HepG2 (cell line): ENCODE data around the gene TRIO. TPM values are rescaled to one million over a fixed set of nuclear protein-coding genes. Genes with fewer than 3 reads are reported as not detected.

ENCODE experiments used
- ATAC-seq: fragments of 200-7000 bp; cut with Tn5 transposase; 3 replicates; pipeline ENCODE4 v1.9.1; 2020; ENCODE audit warnings: mild to moderate bottlenecking, moderate library complexity
- BruUV-seq: library from RNA; stranded (reverse); fragments of 400-500 nt; replicated peaks from 2 replicates; lab custom pipeline; 2021; lab: Mats Ljungman, UMichigan
- CTCF ChIA-PET: fragments of 300-600 bp; formaldehyde crosslinking; extraction: SDS; loops from one replicate; lab custom pipeline; 2021; ENCODE audit warnings: low total read pairs, inconsistent platforms, low intra/inter-chr PET ratio; lab: Yijun Ruan, JAX
- POLR2A ChIA-PET: fragments of 350-600 bp; sonication (Branson Sonifier 250); formaldehyde crosslinking; loops from one replicate; lab custom pipeline; 2020; ENCODE audit warnings: antibody characterized with exemption, inconsistent platforms; lab: Yijun Ruan, JAX
- DNase-seq: peaks from one replicate; pipeline ENCODE4 v3.0.0-alpha.2; 2015; ENCODE audit warnings: low spot score
- FAIRE-seq: peaks from 3 replicates; lab custom pipeline; 2011; peaks lifted over from hg19 to GRCh38; lab: Jason Lieb, UNC
- H2AFZ ChIP-seq: one replicate; pipeline ENCODE4 v1.6.1; 2011; ENCODE audit warnings: low read length, inconsistent platforms
- H3K27ac ChIP-seq: fragments of 300-600 bp; 3 replicates; pipeline ENCODE4 v1.8.0; 2011; ENCODE audit warnings: mixed run types, mild to moderate bottlenecking, mixed read lengths, low read length, inconsistent platforms; ENCODE audit not compliant: insufficient read depth; ENCODE audit errors: extremely low read length
- H3K27me3 ChIP-seq, 2 experiments: fragments of 200-600 bp in 1 of 2; 2 replicates in 1 of 2; 3 replicates in 1 of 2; pipeline versions ENCODE4 v1.6.0 to v1.8.0; 2011; ENCODE audit warnings: low read length in 2 of 2, mild to moderate bottlenecking in 2 of 2, moderate library complexity in 2 of 2, inconsistent platforms in 1 of 2; ENCODE audit not compliant: insufficient read depth in 2 of 2, control insufficient read depth in 1 of 2
- H3K36me3 ChIP-seq, 2 experiments: fragments of 200-600 bp in 1 of 2; replicated peaks in 1 of 2; 2 replicates in 1 of 2; 3 replicates in 1 of 2; pipeline versions ENCODE4 v1.5.1 to v1.8.0; 2011; ENCODE audit warnings: low read length in 2 of 2, inconsistent platforms in 1 of 2; ENCODE audit not compliant: insufficient read depth in 2 of 2, control insufficient read depth in 1 of 2
- H3K4me1 ChIP-seq: 2 replicates; pipeline ENCODE4 v1.5.1; 2012; ENCODE audit warnings: low read length, inconsistent platforms; ENCODE audit not compliant: insufficient read depth
- H3K4me2 ChIP-seq: 2 replicates; pipeline ENCODE4 v1.6.0; 2011; ENCODE audit warnings: low read depth, low read length, inconsistent platforms
- H3K4me3 ChIP-seq, 3 experiments: fragments of 200-600 bp in 1 of 3; sonication (generic), shearing (Covaris generic) in 1 of 3; replicated peaks in 1 of 3; 2 replicates each; pipeline ENCODE4 v1.5.1; 2011 to 2016; ENCODE audit warnings: low read length in 3 of 3, inconsistent platforms in 2 of 3, low read depth in 2 of 3, mild to moderate bottlenecking in 2 of 3, control low read depth in 1 of 3, mixed read lengths in 1 of 3; ENCODE audit not compliant: insufficient read depth in 1 of 3
- H3K79me2 ChIP-seq: one replicate; pipeline ENCODE4 v1.6.1; 2011; ENCODE audit warnings: low read length, inconsistent platforms; ENCODE audit not compliant: insufficient read depth
- H3K9ac ChIP-seq: 2 replicates; pipeline ENCODE4 v1.6.0; 2011; ENCODE audit warnings: mild to moderate bottlenecking, low read depth, low read length, inconsistent platforms; ENCODE audit not compliant: insufficient read depth
- H3K9me3 ChIP-seq: 2 replicates; pipeline ENCODE4 v1.5.1; 2012; ENCODE audit warnings: mild to moderate bottlenecking, low read length
- H4K20me1 ChIP-seq: 2 replicates; pipeline ENCODE4 v1.6.0; 2011; ENCODE audit warnings: inconsistent platforms, mild to moderate bottlenecking, low read length, moderate library complexity; ENCODE audit not compliant: insufficient read depth
- HNRNPL ChIP-seq: fragments of 200-400 bp; formaldehyde crosslinking; IDR thresholded peaks from 2 replicates; pipeline ENCODE4 v1.6.1; 2017; ENCODE audit warnings: mild to moderate bottlenecking, low read depth, low read length
- HNRNPLL ChIP-seq: fragments of 200-400 bp; formaldehyde crosslinking; IDR thresholded peaks from 2 replicates; pipeline ENCODE4 v1.6.1; 2017; ENCODE audit warnings: mild to moderate bottlenecking, low read depth, low read length; ENCODE audit not compliant: poor library complexity, severe bottlenecking
- ZNF501 ChIP-seq: sonication (generic); formaldehyde crosslinking; IDR thresholded peaks from 2 replicates; pipeline ENCODE4 v1.5.1; 2020; ENCODE audit warnings: mild to moderate bottlenecking, moderate library complexity, missing genetic modification reagents
- WGBS: methylation state at CpG from one replicate; pipeline ENCODE4 v1.1.6; 2017; ENCODE audit warnings: low lambda C conversion rate; 5-methylcytosine and 5-hydroxymethylcytosine counted together
- in situ Hi-C: cut with HindIII; loops from 2 replicates; pipeline ENCODE4 v1.10.0; 2017; ENCODE audit warnings: low pct_unique_long_range_greater_than_20kb; ENCODE audit not compliant: extremely low pct_ligation_motif_present
- intact Hi-C: fragments of 100-400 bp; cut with micrococcal nuclease; formaldehyde crosslinking; loops from one replicate; pipeline ENCODE4 v1.10.0; 2022; ENCODE audit not compliant: unreplicated experiment
- polyA plus RNA-seq, 8 experiments: library from polyadenylated mRNA; depleted of rRNA in 3 of 8; stranded (reverse) in 7 of 8; unstranded in 1 of 8; fragments of >200 nt; fragmentation: Illumina TruSeq in 4 of 8; extraction: Trizol in 4 of 8; gene quantifications; 2 replicates each; pipeline versions ENCODE4 v1.2.1 to v1.2.3, GENCODE V29; 2011 to 2016; ENCODE audit warnings: low read depth in 4 of 8, missing spikeins in 1 of 8, mixed read lengths in 1 of 8; ENCODE audit not compliant: insufficient read depth in 1 of 8
- total RNA-seq, 5 experiments: library from RNA; depleted of rRNA; stranded (reverse); fragments of >200 nt; fragmentation: Illumina TruSeq; extraction: Trizol; gene quantifications; 2 replicates each; pipeline ENCODE4 v1.2.3, GENCODE V29; 2016; ENCODE audit warnings: low read depth in 1 of 5
- TF ChIP-seq, protein P1 (sequence below): sonication (generic); formaldehyde crosslinking; IDR thresholded peaks from 2 replicates; pipeline ENCODE4 v1.8.0; 2022; ENCODE audit warnings: mild to moderate bottlenecking, missing genetic modification reagents; ENCODE audit not compliant: insufficient replicate concordance
- TF ChIP-seq, protein P2 (sequence below): sonication (generic); formaldehyde crosslinking; IDR thresholded peaks from 2 replicates; pipeline ENCODE4 v1.4.0; 2020; ENCODE audit warnings: missing genetic modification reagents

The TRIO gene
- total and polyA plus RNA-seq, 2 of the 13 experiments (the other 11 are each of a cell fraction or from before 2014, with no cell fraction given) = 45.2 to 45.9 TPM

DNA sequence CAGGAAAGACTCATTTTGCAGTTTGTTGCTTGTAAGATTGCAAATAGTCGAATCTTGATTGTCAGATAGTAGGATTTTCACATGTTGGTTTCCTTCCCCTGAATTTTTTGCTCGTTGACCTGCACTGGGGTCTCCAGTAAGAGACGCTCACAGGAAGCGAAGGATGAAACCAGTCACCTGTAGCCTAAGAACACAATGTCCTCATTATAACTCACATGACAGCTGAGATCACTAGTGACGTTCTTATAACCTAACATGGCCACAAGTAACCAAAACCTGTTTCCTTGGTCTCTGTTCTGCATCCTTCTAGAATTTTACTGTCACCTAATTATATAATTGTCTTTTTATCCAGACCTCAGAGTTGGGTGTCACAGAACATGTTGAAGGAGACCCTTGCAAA is 257.5 kb downstream of the TRIO start (continued):
- TF ChIP-seq, protein P1, sequence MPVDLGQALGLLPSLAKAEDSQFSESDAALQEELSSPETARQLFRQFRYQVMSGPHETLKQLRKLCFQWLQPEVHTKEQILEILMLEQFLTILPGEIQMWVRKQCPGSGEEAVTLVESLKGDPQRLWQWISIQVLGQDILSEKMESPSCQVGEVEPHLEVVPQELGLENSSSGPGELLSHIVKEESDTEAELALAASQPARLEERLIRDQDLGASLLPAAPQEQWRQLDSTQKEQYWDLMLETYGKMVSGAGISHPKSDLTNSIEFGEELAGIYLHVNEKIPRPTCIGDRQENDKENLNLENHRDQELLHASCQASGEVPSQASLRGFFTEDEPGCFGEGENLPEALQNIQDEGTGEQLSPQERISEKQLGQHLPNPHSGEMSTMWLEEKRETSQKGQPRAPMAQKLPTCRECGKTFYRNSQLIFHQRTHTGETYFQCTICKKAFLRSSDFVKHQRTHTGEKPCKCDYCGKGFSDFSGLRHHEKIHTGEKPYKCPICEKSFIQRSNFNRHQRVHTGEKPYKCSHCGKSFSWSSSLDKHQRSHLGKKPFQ (CRISPR knock-in tag) = no peak
- no peak for TF ChIP-seq HNRNPLL

DNA sequence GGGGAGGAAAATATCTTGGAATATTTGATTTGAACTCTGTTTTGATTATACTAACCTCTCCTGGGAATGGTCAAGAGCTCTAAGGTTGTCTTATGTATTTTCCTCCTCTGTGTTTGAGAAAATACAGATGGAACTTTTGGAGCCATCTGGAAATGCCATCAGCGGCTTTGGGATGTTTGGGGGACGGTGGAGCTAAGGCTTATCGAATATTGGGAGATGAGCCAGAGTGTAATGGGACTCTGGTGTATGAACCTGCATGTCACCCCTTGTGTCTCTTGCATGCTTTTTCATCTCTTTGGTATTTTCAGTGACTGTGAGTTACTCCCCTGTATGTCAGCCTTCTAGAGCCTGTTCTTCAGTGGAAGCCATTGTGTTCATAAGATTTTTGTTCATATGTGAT is 258.5 kb downstream of the TRIO start:
- no peak for DNase-seq
- H3K4me1 ChIP-seq = no peaks in the 10 kb centered on the region
- H4K20me1 ChIP-seq = no peaks in the 10 kb centered on the region
- no peak overlapping the region for H3K4me3 ChIP-seq
- peaks cover 3% of the 10 kb centered on the region for H3K79me2 ChIP-seq
- TF ChIP-seq HNRNPL (no peak), ZNF501 (CRISPR knock-in tag) (no peak)
- TF ChIP-seq, protein P2, sequence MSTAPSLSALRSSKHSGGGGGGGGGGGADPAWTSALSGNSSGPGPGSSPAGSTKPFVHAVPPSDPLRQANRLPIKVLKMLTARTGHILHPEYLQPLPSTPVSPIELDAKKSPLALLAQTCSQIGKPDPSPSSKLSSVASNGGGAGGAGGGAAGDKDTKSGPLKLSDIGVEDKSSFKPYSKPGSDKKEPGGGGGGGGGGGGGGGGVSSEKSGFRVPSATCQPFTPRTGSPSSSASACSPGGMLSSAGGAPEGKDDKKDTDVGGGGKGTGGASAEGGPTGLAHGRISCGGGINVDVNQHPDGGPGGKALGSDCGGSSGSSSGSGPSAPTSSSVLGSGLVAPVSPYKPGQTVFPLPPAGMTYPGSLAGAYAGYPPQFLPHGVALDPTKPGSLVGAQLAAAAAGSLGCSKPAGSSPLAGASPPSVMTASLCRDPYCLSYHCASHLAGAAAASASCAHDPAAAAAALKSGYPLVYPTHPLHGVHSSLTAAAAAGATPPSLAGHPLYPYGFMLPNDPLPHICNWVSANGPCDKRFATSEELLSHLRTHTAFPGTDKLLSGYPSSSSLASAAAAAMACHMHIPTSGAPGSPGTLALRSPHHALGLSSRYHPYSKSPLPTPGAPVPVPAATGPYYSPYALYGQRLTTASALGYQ (CRISPR knock-in tag) = no peak
- no peak overlapping the region for H3K4me2 ChIP-seq
- no peak overlapping the region for H3K27ac ChIP-seq
- in situ Hi-C loops = no loop called here
- H3K9ac ChIP-seq = no peak overlapping the region
- ChIA-PET POLR2A (no interaction called here), CTCF (no interaction called here)
- FAIRE-seq = no peak
- no peak for ATAC-seq
- no peak overlapping the region for H2AFZ ChIP-seq
- intact Hi-C loops = no loop called here
- H3K9me3 ChIP-seq = no peaks in the 10 kb centered on the region
- H3K27me3 ChIP-seq = no peaks in the 10 kb centered on the region
- BruUV-seq = no TSS peak
- H3K36me3 ChIP-seq = peaks cover 14 to 41% of the 10 kb centered on the region in 2 experiments
- 100% methylated on average over 3 of the region's 3 CpGs for WGBS
